ENCODE measurements around the gene SCG3.

SCG3 gene

GRCh38 chr15:51678096-51678495 lies 3.2 kb upstream of the SCG3 start:
- no peak for DNase-seq (ENCODE audit: low spot score)

DNA sequence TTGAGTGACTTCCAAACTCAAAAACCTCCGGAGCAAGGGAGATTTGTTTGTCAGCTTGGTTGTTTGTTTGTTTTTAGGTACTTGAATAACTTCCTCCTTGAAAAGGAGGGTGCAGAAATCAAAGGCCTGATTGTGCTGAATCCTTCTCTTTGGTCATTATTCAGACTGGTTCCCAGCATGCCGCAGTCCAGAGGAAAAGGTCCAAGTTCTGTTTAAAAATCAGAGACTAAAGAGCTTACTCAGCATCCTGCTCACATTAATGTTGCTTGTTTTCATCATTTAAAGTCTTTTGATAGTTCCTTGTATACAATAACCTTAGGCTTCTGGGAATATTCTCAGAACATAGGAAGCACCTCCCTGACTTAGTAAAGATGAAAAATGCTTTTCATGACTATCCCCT lies 982 bp upstream of the SCG3 start:
- no peak for DNase-seq (ENCODE audit: low spot score)

- no peak for DNase-seq (ENCODE audit: low spot score)
These were observed 6.3 kb downstream of the SCG3 start for GRCh38 chr15:51687565-51687964.

DNA sequence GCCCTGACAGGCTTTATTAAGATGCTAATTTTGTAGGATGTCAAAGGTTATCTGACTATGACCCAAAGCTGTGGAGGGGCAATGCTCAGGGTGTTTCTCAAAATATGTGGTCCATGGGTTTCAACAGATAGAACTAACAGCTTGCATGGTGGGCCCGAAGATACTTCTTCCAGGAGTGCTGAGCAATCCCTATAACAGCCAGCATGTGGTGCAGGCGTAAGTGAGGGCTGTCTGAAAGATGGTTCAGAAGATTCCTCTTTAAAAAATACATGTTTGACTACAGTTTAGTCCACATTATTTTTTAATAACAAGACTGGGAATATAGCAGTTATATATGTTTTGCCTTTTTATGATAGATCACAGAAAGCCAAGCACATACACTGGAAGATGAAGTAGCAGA lies 7.6 kb downstream of the SCG3 start:
- DNase-seq (ENCODE audit: low spot score): no peak

DNA sequence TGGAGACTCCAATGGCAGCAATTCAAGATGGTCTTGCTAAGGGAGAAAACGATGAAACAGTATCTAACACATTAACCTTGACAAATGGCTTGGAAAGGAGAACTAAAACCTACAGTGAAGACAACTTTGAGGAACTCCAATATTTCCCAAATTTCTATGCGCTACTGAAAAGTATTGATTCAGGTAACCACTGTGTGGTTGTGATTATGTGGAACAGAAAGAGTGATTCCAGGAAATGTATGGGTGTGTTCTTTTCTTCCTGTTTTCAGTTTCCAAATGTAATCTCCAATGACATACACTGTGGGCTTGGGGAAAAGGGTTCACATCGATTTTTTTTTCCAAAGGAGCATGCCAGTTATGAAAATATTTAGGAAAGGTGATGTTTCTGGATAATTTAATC lies 10.9 kb downstream of the SCG3 start:
- no peak for DNase-seq (ENCODE audit: low spot score)

DNA sequence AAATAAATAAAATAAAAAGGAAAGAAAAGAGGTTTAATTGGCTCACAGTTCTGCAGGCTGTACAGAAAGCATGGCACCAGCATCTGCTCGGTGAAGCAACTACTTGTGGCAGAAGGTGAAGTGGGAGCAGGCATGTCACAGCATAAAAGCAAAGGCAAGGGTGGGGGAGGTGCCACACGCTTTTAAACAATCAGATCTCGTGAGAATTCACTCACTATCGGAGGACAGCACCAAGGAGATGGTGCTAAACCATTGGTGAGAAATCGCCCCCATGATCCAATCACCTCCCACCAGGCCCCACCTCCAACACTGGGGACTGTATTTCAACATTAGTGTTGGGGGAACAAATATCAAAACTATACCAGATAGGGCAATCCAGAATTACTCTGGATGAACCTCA lies 15.3 kb downstream of the SCG3 start:
- DNase-seq (ENCODE audit: low spot score): no peak

GRCh38 chr15:51697163-51697562 lies 15.9 kb downstream of the SCG3 start:
- no peak for DNase-seq (ENCODE audit: low spot score)

DNA sequence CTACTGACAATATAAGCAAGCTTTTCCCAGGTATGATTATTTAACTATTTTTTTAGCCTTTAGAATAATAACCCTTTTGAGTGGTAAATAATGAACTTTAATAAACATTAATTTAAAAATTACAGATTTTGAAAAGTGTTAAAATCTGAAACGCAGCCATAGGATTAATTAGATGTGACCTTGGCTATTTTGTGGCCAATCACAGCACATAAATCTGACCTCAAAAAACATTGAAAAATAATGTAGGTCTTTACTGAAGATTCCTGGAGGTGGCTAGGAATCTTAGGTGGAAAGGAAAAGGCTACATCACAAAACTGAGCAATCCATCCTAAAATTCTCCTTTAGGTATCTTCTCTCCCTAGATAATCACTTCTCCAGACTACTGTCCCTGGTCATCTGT lies 18.1 kb downstream of the SCG3 start:
- DNase-seq (ENCODE audit: low spot score): no peak

- DNase-seq (ENCODE audit: low spot score): no peak
These were observed 21.4 kb downstream of the SCG3 start for GRCh38 chr15:51702710-51703109.

GRCh38 chr15:51706291-51706690 lies 25.0 kb downstream of the SCG3 start:
- DNase-seq (ENCODE audit: low spot score): no peak

DNA sequence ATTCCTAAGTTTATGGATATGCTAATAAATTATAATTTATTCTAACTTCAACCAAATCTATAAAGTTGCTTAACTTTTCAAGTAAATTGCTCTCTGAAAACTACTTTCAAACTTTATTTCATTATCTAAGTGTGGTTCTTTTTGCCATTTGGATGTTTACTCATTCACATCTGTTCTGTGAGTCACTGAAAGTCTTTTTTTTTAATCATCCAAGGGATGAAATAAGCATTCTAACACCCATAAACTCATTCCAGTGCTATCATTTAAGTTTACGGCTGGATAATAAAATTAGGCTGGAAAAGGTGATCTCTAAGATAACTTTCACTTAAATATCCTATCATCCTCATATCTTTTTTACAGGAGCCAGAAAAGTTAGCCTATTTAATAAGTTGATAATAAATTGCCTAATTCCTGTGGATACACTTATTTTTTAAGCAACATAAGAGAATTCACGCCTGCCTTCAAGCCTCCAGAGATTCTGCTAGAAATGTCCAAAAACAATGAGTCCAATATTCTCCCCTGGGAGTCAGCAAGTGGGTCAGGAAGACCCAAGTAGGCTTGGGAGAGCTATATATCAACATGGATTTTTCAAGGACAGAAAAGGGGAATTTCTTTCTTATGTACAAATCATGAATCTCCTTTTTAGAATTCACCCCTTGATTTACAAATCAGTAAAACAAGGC lies 25.8 kb downstream of the SCG3 start:
- DNase-seq (ENCODE audit: low spot score): no peak

DNA sequence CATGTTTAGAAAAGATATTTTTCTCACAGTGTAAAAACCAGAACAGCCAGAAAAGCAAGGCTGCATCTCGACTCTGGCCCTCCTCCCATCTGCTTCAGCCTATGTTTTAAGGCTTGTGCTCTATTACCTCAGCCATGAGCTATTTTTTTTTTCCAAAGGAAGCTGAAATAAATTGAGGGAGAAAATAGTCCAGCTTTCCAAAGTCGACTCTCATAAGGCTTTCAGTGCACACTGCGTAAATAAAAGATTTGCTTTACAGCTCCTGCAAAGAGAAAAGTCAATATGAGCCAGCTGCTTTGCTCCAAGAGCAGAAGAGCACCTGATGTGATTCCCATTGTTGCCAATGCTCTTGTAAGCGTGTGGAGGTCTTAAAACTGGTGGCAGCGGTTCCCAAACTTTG lies 26.7 kb downstream of the SCG3 start:
- no peak for DNase-seq (ENCODE audit: low spot score)

DNA sequence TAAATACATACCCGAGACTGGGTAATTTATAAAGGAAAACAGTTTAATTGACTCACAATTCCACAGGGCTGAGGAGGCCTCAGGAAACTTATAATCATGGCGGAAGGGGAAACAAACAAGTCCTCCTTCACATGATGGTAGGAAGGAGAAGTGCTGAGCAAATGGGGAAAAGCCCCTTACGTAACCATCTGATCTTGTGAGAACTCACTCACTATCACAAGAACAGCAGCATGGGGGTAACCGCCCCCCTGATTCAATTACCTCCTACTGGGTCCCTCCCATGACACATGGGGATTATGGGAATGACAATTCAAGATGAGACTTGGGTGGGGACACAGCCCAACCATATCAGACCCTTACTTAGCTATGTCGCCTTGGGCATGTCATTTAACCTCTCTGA lies 27.7 kb downstream of the SCG3 start:
- no peak for DNase-seq (ENCODE audit: low spot score)

DNA sequence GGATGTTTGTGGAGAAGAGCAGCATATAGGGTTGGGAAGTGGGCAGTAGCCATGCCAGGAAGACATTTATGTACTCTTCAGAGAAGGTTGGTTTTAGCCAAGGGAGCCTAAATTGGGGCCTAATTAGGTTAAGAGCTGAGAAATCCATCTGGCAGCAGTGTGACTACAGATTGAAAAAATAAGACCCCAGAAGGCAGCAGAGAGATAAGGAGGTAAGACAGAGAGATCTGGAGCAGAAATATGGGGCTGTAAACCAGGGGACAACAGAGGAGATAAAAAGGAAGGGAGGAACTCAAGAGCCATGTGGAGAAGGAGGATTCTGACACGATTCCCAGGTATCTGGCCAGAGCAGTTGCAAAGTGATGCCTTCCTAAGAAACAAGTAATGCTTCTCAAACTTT lies 32.9 kb downstream of the SCG3 start:
- DNase-seq (ENCODE audit: low spot score): no peak

DNA sequence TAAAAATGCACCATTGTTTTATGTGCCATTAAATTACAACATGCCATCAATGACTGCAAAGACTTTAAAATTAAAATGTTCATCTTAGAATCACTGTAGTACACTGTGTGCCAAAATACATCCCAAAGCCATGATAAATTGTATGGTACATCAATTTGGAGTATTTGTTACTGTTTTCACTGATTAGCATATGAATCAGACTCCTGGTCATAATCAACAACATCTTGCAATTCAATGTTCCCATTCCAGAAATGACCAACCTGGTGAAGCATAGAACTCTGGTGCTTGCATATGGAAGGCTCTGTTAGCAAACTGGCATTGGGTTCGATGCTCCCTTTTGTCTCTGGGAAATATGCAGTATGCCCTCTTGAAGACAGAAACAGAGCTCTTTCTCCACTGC lies 33.6 kb downstream of the SCG3 start:
- DNase-seq (ENCODE audit: low spot score): no peak

- DNase-seq (ENCODE audit: low spot score): no peak
These were observed 36.9 kb downstream of the SCG3 start for GRCh38 chr15:51718219-51718618.

- no peak for DNase-seq (ENCODE audit: low spot score)
These were observed 37.4 kb downstream of the SCG3 start for GRCh38 chr15:51718746-51719145.

DNA sequence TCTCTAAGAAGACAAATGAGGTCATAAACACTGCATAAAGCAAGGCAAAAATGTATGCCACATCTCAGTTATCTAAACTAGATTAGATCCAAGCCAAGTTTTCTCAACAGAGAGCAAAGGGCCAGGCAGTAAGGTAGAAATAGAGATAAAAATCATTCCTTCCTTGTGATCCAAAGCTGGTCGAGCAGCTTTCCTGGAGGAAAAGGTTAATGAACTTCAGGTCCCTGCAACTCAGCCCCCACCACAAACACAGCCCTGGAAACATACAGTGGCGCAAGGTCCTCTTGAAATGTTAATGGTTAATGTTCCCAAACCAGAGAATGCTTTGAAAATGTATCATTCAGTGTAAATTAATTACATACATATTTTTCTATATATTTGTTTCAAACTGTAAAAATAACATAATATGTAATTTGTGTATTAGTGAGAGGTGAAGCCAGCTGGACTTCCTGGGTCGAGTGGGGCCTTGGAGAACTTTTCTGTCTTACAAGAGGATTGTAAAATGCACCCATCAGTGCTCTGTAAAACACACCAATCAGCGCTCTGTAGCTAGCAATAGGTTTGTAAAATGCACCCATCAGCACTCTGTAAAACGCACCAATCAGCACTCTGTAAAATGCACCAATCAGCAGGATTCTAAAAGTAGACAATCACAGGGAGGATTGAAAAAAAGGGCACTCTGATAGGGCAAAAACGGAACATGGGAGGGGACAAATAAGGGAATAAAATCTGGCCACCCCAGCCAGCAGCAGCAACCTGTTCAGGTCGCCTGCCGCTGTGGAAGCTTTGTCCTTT lies 39.1 kb downstream of the SCG3 start:
- no peak for DNase-seq (ENCODE audit: low spot score)

DNA sequence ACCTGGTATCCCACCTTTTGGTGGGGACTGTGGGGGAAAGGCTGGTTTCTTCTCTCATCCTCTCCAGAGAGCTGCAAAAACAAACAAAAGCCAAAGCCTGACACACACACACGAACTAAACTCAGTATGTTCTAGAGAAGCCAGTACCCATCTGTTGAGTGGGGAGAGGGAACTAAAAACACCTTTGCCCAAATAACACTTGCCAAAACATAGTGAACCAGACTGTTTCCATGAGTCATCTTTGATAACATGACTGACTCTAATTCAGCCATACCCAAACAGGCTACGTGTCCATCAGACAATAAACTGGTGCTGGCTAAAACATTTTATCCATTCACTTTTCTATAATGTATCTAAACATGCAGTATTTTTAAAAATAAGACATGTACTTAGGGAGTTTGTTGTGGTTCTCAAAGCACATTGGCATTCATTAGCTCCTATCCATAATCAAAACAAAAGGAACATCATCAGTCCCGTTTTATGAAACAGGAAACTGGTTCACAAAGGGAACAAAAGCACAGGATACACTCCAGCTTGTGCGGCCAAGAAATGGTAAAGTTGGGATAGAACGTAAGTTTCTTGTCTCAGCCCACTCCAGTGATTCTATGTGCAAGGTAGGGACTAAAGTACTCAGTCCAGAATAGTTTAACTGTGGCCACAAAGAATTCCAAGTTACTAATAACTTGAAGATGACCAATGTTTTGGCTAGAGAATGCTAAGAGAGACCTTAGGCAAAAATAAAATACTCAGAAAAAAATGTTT lies 40.1 kb downstream of the SCG3 start:
- no peak for DNase-seq (ENCODE audit: low spot score)

DNA sequence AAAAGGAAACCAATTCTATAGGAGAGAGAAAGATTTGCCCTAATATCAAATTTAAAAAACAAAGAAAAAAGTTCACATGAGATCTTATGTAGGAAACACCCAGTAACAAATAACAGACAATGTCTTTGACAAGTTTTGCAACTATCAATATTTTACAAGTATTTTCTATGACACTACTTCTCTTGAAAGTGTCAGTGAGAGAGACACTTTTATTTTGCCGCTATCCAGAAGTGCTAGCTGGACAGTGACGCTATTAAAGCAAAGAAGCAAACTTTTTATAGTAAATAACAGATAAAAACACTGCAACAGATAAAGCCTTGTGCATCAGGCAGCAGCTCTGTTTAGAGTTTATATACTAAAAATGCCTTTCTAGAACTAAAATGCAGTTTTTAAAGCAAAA lies 42.9 kb downstream of the SCG3 start:
- DNase-seq (ENCODE audit: low spot score): no peak

GRCh38 chr15:51724673-51725072 lies 43.4 kb downstream of the SCG3 start:
- no peak for DNase-seq (ENCODE audit: low spot score)

- peak; percentile 73 for DNase-seq (ENCODE audit: low spot score)
These were observed 45.2 kb downstream of the SCG3 start for GRCh38 chr15:51726302-51727073.
